Left colon (tissue), 2 donors: ENCODE data around the gene ZNF697. TPM values are rescaled to one million over a fixed set of nuclear protein-coding genes. Genes with fewer than 3 reads are reported as not detected.
A peak's percentile ranks its signal among the peaks of the same experiment; 100 is the strongest.
"Not testable (repeated sequence)": the region's sequence is repeated elsewhere in the genome, so short reads cannot be mapped to it uniquely, and the experiment has no call there.

Source experiments
- ATAC-seq: fragments of 200-7000 bp; cut with Tn5 transposase; one replicate; pipeline ENCODE4 v1.9.1; 2020; ENCODE audit warnings: mild to moderate bottlenecking, moderate library complexity
- DNase-seq, 2 donors: peaks; one replicate each; pipeline ENCODE4 v3.0.0-alpha.2; 2020
- intact Hi-C, 2 donors: fragments of 100-400 bp; cut with DNase I in 1 of 2; cut with micrococcal nuclease in 1 of 2; formaldehyde crosslinking; loops; one replicate each; pipeline versions ENCODE4 v1.11.2 to v1.14.0; 2022; cut with DNase I, micrococcal nuclease
- total RNA-seq, 2 donors: library from RNA; stranded (reverse); fragmentation: NEBNext Ultra II Directional; extraction: Animal tissue kit (Norgen Biotek cat#: 25700); gene quantifications; one replicate each; pipeline ENCODE4 v1.2.1, GENCODE V29; 2021
- donor health status: DM: no; HTN: no; CAD: no.
- donor health status: DM: yes; HTN: yes; CAD: no.

ZNF697 gene
- total RNA-seq, 2 donors from 2014 or later: 2.0 to 3.1 TPM

- intact Hi-C loops: no loop called here
- DNase-seq (no peak), ATAC-seq (no peak)
These were observed 10.4 kb downstream of the ZNF697 start for GRCh38 chr1:119637710-119638109.

- ATAC-seq (no peak), DNase-seq (no peak)
- intact Hi-C loops: no loop called here
These were observed 11.5 kb downstream of the ZNF697 start for GRCh38 chr1:119636491-119637089.

DNA sequence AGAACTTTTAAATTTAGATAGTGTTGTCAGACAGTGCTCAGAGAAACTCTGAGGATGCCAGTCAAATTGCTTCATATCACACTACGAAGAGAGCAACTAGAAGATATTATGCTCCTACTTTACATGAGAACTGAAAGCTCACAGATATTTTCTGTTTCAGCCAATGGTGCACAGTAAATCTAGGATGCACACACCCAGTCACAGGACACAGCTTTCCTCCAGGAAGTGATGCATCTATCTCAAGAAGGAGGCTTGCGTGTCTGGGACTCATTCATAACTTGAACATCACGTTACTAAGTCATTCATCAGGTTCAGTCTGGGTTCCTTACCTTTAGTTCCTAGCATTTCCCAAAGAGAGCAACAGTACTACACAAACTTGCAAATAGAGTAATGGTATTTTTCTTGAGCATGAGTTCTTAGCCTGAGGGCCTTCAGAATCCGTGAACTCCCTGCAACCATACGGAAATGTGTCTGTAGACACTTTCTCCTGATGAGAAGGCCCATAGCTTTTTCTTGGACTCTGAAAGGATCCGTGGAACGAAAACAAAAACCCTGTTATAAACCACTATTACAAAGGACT lies 12.2 kb downstream of the ZNF697 start:
- no peak for DNase-seq
- ATAC-seq: no peak
- intact Hi-C loops: no loop called here

- ATAC-seq (no peak), DNase-seq (no peak)
- intact Hi-C loops: no loop called here
These were observed 14.1 kb downstream of the ZNF697 start for GRCh38 chr1:119634016-119634415.

- intact Hi-C loops: no loop called here
- no peak for DNase-seq
- no peak for ATAC-seq
These were observed 14.5 kb downstream of the ZNF697 start for GRCh38 chr1:119633575-119633974.

DNA sequence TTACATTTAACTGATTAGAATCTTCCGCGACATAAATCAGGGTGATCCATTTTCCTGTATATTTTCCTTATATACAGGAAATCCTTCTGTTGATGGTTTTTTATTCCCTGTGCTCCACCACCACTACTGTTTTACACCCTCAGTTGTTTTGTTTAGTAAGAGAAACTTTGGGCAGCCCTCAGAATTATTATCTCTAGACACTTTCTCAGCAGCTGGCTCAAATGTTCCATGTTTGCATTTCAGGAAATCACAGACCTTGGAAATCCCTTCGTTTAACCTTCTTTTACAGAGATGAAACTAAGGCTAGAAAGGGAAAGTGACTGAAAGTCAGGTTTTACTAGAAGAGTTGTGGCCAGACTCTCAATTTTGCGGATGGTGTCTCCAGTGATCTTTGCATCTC lies 15.2 kb downstream of the ZNF697 start:
- intact Hi-C loops: no loop called here
- ATAC-seq (no peak), DNase-seq (no peak)

DNA sequence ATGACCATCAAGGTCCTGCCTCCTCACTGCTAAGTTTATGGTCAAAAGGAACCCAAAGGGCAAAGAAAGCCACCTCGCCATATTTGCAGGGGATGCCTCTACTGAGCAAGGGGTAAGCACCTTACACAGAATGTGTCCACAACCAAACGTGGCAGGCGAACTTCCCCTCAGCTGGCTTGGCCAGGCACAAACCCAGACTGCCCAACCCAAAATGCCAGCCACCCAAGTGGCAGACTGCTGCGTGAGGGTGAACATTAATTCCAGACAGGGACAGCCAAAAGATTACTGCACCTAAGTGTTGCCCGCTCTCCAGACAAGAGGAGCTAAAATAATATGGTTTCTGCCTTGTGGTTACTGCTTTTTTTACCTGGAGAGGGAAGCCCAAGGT lies 16.0 kb downstream of the ZNF697 start:
- no peak for ATAC-seq
- no peak for DNase-seq
- intact Hi-C loops: no loop called here

DNA sequence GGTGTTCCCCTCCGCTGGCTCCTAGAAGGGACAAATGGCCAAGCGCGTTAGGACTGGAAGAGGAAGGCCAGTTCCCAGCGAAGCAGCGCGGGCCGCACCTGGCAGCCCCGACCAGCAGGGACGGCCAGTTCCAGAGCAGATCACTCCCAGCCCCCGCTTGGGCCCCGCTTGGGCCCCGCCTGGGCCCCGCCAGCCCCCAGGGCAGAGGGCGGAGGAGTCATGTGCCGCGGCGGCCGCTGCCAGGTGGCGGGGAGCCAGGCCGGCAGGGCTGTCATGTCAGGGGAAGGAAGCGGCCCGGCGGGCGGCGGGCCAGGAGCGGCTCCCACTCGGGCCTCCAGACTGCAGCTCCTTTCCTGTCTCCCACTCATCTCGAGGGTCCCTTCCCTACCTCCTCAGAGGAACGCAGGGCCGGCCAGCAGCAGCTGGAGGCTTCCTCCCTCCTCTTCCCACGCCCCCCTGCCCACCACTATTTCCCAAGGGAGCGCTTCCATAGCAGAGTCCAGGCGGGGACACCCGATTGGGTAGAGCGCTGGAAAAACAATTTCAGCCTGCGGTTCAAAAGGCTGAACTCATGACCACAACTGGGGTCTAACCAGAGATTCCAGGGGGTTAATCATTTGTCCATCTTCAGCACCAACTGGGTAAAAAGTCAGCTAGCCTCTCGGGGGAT lies 16.5 kb downstream of the ZNF697 start:
- DNase-seq: peak; percentile 85
- ATAC-seq: peak; percentile 99
- intact Hi-C loops: no loop called here

DNA sequence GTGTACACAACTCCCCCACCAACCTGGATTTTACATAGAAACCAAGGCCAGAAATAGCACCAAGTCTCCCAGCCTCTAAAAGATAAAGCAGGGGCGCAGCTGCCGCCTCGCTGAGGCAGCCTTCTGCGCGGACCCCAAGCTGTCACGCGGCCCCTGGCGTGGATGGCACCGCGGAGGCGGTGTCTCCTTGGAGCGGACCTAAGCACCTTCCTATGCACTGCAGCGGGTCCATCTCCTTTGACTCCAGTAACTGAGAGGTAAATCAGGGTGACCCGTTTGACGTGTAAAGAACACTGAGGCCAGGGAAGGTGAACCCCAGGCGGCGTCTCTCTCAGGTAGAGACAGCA lies 17.0 kb downstream of the ZNF697 start:
- DNase-seq: no peak
- no peak for ATAC-seq
- intact Hi-C loops: no loop called here

GRCh38 chr1:119626841-119627240 lies 21.2 kb downstream of the ZNF697 start:
- ATAC-seq: no peak
- intact Hi-C loops: no loop called here
- no peak for DNase-seq

DNA sequence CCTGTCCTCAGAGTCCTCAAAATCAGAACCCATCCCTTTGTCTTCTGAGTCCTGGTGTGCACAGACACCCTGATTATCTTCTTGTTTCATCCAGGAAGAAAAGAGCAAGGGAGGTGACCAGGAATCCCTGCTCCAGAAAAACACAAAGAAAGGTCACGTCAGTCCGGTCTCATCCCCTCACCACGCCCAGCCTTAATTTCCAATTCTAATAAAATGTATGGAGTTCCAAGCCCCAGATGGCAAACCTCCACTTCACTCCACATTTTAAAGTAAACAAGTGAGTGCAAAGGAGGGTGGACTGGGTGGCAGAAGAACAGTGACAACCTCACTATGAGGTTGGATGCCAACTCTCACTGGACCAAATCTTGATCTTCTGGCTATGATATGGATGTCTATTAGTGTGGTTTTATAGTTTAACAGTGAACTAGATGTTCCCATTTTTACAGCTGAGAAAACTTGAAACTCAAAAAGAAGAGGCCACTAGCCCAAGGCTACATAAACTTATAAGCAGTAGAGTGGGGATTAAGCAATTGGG lies 22.0 kb downstream of the ZNF697 start:
- no peak for ATAC-seq
- intact Hi-C loops: no loop called here
- no peak for DNase-seq

GRCh38 chr1:119623678-119624077 lies 24.4 kb downstream of the ZNF697 start:
- intact Hi-C loops: no loop called here
- DNase-seq (no peak), ATAC-seq (no peak)

DNA sequence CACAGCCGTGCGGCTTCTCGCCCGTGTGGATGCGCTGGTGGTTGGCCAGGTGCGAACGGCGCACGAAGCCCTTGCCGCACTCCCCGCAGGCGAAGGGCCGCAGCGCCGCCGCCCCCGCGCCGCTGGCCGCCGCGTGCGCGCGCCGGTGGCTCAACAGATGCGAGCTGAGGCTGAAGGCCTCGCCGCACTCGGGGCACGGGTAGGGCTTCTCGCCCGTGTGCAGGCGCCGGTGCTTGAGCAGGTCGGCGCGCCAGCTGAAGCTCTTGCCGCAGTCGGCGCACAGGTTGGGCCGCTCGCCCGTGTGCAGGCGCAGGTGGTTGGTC lies 24.9 kb downstream of the ZNF697 start:
- intact Hi-C loops: no loop called here
- DNase-seq: no peak
- ATAC-seq: no peak

DNA sequence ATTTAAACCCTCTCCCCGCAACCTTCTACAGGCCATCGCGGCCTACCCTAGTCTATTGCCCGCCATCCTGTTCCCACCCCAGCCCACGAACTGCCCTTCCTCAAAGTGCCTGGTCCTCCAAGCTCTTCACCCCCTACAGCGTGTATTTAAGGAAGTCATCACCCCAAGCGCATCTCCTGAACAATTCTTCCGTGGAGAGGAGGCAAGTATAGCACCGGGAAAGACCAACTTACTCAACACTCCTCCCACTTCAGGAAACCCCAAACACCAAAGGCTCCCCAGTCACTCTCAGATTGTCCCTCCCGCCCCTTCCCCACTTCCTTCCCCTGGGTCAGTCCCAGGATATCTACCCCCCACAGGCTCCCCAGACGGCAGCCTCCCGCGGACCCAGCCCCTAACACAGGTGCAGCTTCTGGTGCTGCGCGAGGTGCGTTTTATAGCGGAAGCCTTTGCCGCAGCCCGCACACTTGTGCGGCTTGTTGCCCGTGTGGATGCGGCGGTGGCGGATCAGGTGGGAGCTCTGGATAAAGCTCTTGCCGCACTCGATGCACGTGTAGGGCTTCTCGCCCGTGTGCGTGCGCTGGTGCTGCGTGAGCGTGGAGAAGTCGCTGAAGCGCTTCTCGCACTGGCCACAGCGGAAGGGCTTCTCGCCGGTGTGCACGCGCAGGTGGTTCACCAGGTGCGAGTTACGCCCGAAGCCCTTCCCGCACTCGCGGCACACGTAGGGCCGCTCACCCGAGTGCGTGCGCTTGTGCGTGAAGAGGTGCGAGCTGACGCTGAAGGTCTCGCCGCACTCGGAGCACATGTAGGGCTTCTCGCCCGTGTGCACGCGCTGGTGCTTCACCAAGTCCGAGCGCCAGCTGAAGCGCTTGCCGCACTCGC lies 25.5 kb downstream of the ZNF697 start:
- ATAC-seq (no peak), DNase-seq (no peak)
- intact Hi-C loops: no loop called here

DNA sequence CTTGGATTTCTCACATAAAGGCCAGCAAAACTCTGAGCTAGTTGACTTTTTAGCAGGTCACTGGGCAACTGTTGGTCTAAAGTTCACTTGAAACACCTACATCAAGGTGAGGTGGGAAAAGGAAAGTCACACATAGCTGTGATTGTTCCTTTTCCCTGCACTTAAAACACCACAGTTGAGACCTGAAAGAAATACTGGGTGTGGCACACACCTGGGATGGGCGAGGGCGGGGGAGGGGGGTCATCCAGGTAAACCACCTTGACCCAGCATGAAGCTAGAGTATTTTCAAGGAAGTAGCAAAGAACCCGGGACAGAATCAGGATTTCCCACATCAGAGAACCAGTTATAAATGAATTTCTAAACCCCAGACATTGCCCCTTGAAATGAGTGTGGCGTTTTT lies 26.4 kb downstream of the ZNF697 start:
- ATAC-seq (peak; percentile 91), DNase-seq (peak in 1 of 2 donors; percentile 40)
- intact Hi-C loops: no loop called here

GRCh38 chr1:119617751-119618691 lies 30.0 kb downstream of the ZNF697 start:
- no peak for ATAC-seq
- intact Hi-C loops: no loop called here
- no peak for DNase-seq

DNA sequence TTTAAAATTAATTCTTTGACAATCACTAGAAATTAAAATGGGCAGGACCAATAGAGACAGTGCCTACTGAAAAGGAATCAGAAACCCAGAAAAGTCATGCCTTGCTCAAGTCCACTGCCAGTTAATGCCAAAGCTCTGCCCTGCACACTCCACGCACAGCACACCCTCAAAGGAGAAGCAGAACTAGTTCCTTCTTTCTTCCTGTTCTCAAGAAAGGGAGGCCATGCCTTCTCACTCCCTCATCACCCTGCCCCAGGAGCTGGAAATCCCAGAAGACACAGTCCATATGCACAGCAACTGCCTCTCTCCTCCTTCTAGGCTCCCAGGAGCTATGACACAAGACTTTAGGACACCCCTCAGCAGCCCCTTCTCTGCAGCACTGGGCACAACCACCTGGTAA lies 31.3 kb downstream of the ZNF697 start:
- intact Hi-C loops, ATAC-seq, DNase-seq: not testable (repeated sequence)

GRCh38 chr1:119615100-119615499 lies 33.0 kb downstream of the ZNF697 start:
- ATAC-seq, DNase-seq, intact Hi-C loops: not testable (repeated sequence)
